ENCODE measurements around the gene MTTP. TPM values are rescaled to one million over a fixed set of nuclear protein-coding genes. Genes with fewer than 3 reads are reported as not detected.

The MTTP gene
- total and polyA plus RNA-seq, 2 experiments from 2014 or later: 40.1 to 92.2 TPM

DNA sequence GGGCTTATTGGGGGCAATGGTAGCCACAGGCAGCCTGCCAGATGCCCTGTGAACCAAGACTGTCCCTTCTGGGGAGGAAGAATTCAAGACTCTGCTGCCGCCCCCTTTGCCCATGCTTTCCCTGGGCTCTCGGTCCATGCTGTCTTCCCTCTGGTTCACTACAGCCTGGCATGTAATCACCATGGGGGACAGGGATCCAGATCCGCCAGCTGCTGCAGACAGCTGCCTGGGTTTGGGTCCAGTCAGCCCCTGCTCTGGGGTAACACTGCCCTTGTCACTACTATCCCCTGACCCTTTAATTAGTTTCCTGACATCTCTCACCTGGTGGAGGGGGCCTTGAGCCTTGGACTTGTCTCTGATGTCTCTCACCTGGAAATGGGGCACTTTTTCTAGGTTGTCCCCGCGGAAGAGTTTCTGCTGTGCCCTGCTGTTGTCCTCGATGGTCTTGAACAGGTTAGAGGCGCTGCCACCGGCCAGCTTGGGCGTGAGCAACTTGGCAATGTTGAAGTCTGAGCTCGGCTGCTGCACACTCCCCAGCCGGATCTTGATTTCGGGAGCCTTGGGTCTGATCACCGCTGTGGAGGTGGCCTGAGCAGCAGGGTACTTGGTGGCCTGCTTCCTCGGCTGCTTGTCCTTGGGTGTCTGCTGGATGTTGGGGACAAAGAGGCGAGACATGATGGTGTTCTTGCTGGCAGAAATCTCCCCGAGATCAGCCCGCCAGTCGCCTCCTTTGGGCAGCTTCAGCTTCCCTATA, 76.6 kb downstream of the MTTP start:
- Histone ChIP-seq H3K79me2 (no peaks in the 10 kb centered on the region), H3K9me3 (ENCODE audit: low read depth) (no peaks in the 10 kb centered on the region), H3K36me3 (replicated peaks; ENCODE audit: insufficient read depth, low read depth) (no peaks in the 10 kb centered on the region), H3K9me2 (replicated peaks; ENCODE audit: insufficient read depth) (no peaks in the 10 kb centered on the region), H3K4me2 (no peak overlapping the region), H3K4me3 (no peak overlapping the region), H3K27me3 (no peaks in the 10 kb centered on the region), H3K27ac (no peak overlapping the region), H4K20me1 (ENCODE audit: insufficient read depth, poor library complexity, severe bottlenecking) (no peaks in the 10 kb centered on the region), H3K4me1 (ENCODE audit: insufficient read depth) (peaks cover 8% of the 10 kb centered on the region), H2AFZ (no peak overlapping the region)
- no peak for DNase-seq (ENCODE audit: low spot score)
- no peak for TF ChIP-seq EZH2phosphoT487 (IDR thresholded peaks at IDR 0.05; ENCODE audit: low read depth, severe bottlenecking, unreplicated experiment)
- TF ChIP-seq CTCF (IDR thresholded peaks at IDR 0.05; ENCODE audit: poor library complexity): no peak
- TF ChIP-seq EZH2 (IDR thresholded peaks at IDR 0.05; ENCODE audit: borderline replicate concordance): no peak
- WGBS (ENCODE audit: low lambda C conversion rate, missing lambda C conversion rate): 93% methylated on average over 16 of the region's 18 CpGs

GRCh38 chr4:99651811-99652485, 77.3 kb downstream of the MTTP start:
- no peak for DNase-seq (ENCODE audit: low spot score)
- no peaks in the 10 kb centered on the region for H3K9me3 ChIP-seq (ENCODE audit: low read depth)
- no peak overlapping the region for H3K4me2 ChIP-seq
- H3K4me1 ChIP-seq (ENCODE audit: insufficient read depth): peaks cover 8% of the 10 kb centered on the region
- no peak overlapping the region for H2AFZ ChIP-seq
- no peaks in the 10 kb centered on the region for H4K20me1 ChIP-seq (ENCODE audit: insufficient read depth, poor library complexity, severe bottlenecking)
- 97% methylated on average over 47 of the region's 49 CpGs for WGBS (ENCODE audit: low lambda C conversion rate, missing lambda C conversion rate)
- no peak for TF ChIP-seq EZH2 (IDR thresholded peaks at IDR 0.05; ENCODE audit: borderline replicate concordance)
- TF ChIP-seq CTCF (IDR thresholded peaks at IDR 0.05; ENCODE audit: poor library complexity): no peak
- no peak for TF ChIP-seq EZH2phosphoT487 (IDR thresholded peaks at IDR 0.05; ENCODE audit: low read depth, severe bottlenecking, unreplicated experiment)
- H3K27ac ChIP-seq: no peak overlapping the region
- H3K27me3 ChIP-seq: no peaks in the 10 kb centered on the region
- no peaks in the 10 kb centered on the region for H3K79me2 ChIP-seq
- no peak overlapping the region for H3K4me3 ChIP-seq
- no peaks in the 10 kb centered on the region for H3K36me3 ChIP-seq (replicated peaks; ENCODE audit: insufficient read depth, low read depth)
- H3K9me2 ChIP-seq (replicated peaks; ENCODE audit: insufficient read depth): no peaks in the 10 kb centered on the region

DNA sequence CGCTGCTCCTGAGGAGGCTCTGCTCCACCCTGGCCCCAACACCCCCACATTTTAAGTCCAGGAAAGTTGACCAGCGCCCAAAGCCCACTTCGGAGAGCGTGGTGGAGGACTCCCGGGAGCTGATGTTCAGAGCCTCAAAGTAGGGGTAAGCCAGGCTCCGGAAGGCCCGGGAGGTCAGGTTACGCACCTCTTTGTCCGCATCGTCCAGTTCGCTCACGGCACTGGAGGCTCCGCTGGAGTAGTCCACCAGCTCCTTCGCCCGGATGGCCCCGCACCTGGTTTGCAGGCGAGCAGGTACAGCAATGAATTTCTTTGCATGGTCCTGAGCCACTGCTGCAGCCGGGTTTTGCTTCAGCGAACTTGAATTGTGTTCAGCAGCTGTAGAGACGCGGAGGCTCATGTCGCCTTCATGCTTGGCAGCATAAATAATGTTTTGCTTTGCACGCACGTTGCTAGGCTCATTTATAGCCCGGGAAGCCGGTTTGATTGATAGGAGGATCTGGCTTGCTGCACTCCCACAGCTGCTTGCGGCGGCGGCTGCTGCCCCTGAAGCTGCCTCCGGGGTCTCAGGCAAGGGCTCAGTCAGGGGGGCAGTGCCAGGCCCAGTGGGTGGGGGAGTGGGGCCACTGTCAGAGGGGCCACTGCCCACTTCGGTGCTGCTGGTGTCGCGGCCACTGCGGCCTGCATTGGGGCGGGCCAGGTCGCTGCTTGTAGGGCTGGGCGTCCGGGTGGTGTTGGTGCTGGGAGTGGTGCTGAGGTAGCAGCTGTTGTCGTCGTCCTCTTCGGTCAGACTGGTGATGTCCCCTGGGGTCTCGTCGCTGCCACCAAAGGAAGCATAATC, 78.2 kb downstream of the MTTP start:
- Histone ChIP-seq H3K36me3 (replicated peaks; ENCODE audit: insufficient read depth, low read depth) (no peaks in the 10 kb centered on the region), H3K4me2 (no peak overlapping the region), H3K27ac (no peak overlapping the region), H3K9me2 (replicated peaks; ENCODE audit: insufficient read depth) (no peaks in the 10 kb centered on the region), H3K27me3 (no peaks in the 10 kb centered on the region), H3K9me3 (ENCODE audit: low read depth) (no peaks in the 10 kb centered on the region), H4K20me1 (ENCODE audit: insufficient read depth, poor library complexity, severe bottlenecking) (no peaks in the 10 kb centered on the region), H2AFZ (no peak overlapping the region), H3K4me3 (no peak overlapping the region), H3K79me2 (no peaks in the 10 kb centered on the region), H3K4me1 (ENCODE audit: insufficient read depth) (peaks cover 8% of the 10 kb centered on the region)
- TF ChIP-seq CTCF (IDR thresholded peaks at IDR 0.05; ENCODE audit: poor library complexity): no peak
- TF ChIP-seq EZH2phosphoT487 (IDR thresholded peaks at IDR 0.05; ENCODE audit: low read depth, severe bottlenecking, unreplicated experiment): no peak
- no peak for DNase-seq (ENCODE audit: low spot score)
- 97% methylated on average over 38 of the region's 43 CpGs for WGBS (ENCODE audit: low lambda C conversion rate, missing lambda C conversion rate)

Measured in hepatocyte (in vitro differentiated cells).